Activated CD4-positive, alpha-beta T cell treated with anti-CD3 and anti-CD28 coated beads, Interleukin-2, amount 50 U/mL, for 4 hours (primary cell): ENCODE results near the gene AUTS2.

Experiments used
- DNase-seq, 2 experiments: peaks; one replicate each; pipeline ENCODE4 v3.0.0-alpha.2; 2020

AUTS2 gene

GRCh38 chr7:70596598-70596913 is 998.3 kb downstream of the AUTS2 start:
- DNase-seq: no peak

DNA sequence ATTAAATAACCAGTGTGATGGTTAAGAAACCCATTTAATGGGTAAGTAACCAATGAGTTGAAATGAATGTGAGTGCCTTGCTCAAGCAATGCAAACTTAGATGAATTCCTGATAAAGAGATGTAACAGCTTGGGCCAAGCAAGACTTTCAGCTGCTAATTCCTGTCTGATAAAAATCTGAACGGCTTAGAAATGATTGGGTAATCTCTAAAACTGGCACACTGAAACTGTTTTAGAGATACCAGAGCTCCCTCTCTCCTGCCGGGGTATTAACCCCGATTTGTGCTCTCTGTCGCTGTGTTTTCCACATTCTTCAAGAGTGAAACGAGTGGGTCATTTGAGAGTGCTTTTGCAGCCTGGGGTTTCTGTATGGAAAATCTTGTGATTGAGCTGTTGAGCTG is 998.8 kb downstream of the AUTS2 start:
- no peak for DNase-seq

DNA sequence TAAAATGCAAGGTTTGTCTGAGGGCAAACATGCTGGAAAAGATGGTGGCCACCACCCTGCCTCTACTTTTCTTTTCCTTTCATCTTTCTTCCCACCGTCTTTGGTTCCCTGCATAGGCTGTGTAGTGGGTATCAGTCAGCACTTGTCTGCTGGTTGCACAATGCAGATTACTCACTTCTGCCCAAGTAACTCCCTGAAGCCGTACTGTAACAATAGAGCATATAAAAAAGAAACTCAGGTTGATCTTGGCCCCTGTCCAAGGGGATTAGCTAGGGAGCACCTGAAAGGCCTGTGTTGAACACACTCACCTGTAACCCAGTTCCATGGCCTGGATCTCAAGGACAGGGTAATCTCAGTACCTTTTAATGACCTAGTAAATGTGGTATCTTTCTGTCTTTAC is 1000.7 kb downstream of the AUTS2 start:
- no peak for DNase-seq

DNA sequence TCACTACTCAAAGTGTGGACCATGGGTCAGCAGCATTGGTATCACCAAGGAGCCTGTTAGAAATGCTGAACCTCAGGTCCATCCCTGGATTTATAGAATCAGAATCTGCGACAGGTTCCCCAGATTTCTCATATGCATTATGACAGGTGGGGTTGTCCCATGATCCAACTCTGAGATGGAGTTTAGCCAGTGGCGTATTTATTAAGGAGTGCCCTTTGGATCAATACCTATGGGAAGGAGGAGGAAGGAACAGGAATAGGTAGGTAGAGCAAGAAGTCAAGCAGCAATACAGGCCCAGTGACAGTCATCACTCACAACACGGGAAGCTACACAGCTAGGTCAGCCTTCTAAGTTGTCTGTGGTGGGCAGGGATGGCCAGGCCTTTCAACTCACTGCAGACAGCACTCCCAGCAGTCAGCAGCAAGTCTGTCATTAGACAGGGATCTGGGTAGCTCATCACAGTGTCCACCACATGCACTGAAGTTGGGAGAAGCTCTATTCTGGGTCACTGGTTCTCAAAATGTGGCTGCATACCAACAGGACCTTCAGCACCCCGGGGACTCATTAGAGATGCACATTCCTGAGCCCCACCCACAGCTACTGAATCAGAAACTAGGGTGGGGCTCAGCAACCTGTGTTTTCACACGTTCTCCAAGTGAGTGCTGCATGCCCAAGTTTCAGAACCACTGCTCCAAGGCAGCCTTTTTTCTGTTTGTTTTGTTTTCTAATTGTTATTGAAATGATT is 1001.3 kb downstream of the AUTS2 start:
- DNase-seq: no peak

- DNase-seq: no peak
These were observed 1002.7 kb downstream of the AUTS2 start for GRCh38 chr7:70600993-70601392.

- DNase-seq: no peak
These were observed 1003.8 kb downstream of the AUTS2 start for GRCh38 chr7:70602117-70602516.

GRCh38 chr7:70607281-70607680 is 1009.0 kb downstream of the AUTS2 start:
- no peak for DNase-seq

GRCh38 chr7:70607759-70608158 is 1009.5 kb downstream of the AUTS2 start:
- DNase-seq: no peak

- no peak for DNase-seq
These were observed 1010.0 kb downstream of the AUTS2 start for GRCh38 chr7:70608229-70608628.

DNA sequence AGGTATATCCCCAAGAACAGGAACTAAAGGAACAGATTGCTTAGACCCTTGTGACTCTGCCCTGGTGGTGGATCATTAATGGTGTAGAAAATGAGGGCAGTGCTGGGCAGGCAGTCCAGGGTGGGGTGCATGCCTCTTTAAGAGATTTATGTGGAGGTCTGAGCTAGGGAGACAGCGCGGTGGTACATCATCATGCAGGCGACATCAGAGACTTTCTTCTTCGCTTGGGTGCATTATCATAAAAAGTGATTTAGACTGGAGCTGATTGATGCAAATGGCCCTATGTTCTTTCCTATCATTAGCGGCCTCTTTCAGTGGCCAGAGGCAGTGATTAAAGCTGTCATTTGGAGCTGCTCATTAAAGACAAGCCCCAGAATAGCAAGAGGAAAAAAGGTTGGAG is 1014.5 kb downstream of the AUTS2 start:
- DNase-seq: no peak

- no peak for DNase-seq
These were observed 1016.2 kb downstream of the AUTS2 start for GRCh38 chr7:70614237-70615045.

DNA sequence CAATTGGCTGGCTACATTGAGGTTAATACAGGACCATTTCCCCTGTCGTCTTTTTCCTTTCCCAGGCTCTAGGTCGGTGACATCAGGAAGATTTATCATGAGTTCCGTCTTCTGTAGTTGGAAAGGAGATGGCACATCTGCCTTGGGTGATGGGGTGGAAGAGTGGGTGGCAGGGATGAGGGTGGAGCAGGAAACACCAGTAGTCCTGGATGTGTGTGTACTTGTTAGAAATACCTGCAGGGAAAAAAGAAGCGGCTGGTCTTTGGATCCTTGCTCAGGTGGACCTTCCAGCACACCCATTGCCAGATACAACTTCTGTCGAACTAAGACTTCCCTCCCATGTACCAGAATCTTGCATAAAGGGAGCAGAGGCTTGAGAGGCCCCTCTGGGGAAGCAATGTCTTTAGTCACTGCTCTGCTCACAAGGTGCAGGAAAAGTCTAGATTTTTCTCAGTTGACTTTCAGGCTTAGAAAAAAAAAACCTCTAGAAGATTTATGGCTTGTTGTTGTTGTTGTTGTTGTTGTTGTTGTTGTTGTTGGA is 1016.9 kb downstream of the AUTS2 start:
- no peak for DNase-seq

- no peak for DNase-seq
These were observed 1017.9 kb downstream of the AUTS2 start for GRCh38 chr7:70616211-70616610.

DNA sequence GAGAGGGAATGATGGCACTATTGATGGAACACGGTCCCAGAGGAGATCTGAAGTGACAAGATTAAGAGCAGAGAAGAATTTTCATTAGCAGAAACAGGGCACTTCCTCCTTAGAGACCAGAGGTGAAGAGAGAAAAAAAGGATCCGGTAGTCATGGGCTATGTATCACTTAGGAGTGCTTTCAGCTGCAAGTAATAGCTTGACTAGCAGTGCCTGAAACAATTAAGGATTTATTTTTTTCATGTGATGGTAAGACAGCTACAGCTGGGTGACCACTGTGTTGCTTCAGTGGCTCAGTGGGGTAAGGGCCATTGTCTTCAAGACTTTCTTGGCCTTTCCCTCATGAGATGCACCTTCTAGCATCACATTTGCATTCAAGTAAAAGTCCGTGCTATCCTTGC is 1018.5 kb downstream of the AUTS2 start:
- no peak for DNase-seq

DNA sequence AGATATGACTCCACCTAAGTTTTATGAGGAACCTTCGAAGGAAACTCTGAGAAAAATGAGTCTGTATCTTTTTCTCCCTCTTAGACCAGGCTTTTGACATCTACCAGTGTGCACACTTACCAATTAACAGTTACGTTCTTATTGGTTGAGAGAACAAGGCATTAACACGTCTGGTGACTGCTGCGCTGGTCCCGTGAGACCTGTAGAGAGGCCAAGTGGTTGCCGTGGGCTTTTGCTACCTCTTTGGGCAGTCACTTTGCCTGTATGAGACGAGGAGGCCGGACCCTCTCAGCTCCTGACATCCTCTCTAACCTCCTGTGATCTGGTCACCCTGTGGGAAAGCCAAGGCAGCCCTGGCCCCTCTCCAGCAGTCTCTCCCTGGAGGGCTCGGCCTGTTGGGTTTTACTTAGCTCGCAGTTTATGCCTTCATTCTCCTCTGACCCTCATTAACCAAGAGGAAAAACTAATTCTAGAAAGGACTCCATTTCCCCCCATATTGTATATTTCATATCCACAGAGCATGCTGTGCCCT is 1019.8 kb downstream of the AUTS2 start:
- no peak for DNase-seq

DNA sequence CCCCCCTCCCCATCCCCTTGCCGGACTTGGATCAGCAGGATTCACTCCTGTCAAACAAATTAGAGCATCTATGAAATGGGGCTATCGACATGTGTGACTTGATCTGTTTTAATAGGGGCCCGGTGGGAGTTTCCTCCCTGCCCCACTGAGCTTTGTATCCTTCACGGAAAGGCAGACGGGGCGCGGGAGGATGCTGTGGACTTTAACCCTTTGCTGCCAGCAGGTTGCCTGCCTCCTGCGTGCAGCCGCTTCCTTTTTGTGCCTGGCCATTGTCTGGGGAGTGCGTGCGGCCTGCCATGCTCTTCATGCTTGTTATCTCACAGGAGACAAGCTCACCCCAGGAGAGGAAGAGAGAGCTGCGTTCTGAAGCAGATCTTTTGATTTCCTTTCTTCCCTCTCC is 1020.9 kb downstream of the AUTS2 start:
- DNase-seq: no peak

GRCh38 chr7:70619659-70620058 is 1021.4 kb downstream of the AUTS2 start:
- no peak for DNase-seq

GRCh38 chr7:70620333-70621055 is 1022.2 kb downstream of the AUTS2 start:
- no peak for DNase-seq

- DNase-seq: no peak
These were observed 1023.8 kb downstream of the AUTS2 start for GRCh38 chr7:70621954-70622600.

- no peak for DNase-seq
These were observed 1024.7 kb downstream of the AUTS2 start for GRCh38 chr7:70622936-70623335.

- no peak for DNase-seq
These were observed 1026.3 kb downstream of the AUTS2 start for GRCh38 chr7:70624500-70625103.

GRCh38 chr7:70627461-70627860 is 1029.2 kb downstream of the AUTS2 start:
- DNase-seq: no peak
